Liver (tissue), 9 donors: ENCODE results near the gene FURIN. TPM values are rescaled to one million over a fixed set of nuclear protein-coding genes. Genes with fewer than 3 reads are reported as not detected.

Experiments
- DNase-seq: peaks from one replicate; pipeline ENCODE4 v3.0.0-alpha.2; 2017; ENCODE audit warnings: low spot score
- H3K27ac ChIP-seq, 2 donors: one replicate each; pipeline ENCODE4 v1.7.0; 2013; ENCODE audit warnings: inconsistent platforms in 2 of 2, low read length in 2 of 2, control low read depth in 1 of 2, low read depth in 1 of 2, mild to moderate bottlenecking in 1 of 2
- H3K27me3 ChIP-seq, 4 donors: one replicate each; pipeline versions ENCODE4 v1.6.1 to v1.7.0; 2013; ENCODE audit warnings: low read length in 3 of 4, inconsistent platforms in 1 of 4, mild to moderate bottlenecking in 1 of 4, moderate library complexity in 1 of 4; ENCODE audit not compliant: control insufficient read depth in 4 of 4, insufficient read depth in 4 of 4
- H3K36me3 ChIP-seq, 4 donors: one replicate each; pipeline versions ENCODE4 v1.6.1 to v1.7.0; 2013; ENCODE audit warnings: low read length in 3 of 4, mild to moderate bottlenecking in 3 of 4, low read depth in 1 of 4, moderate library complexity in 1 of 4; ENCODE audit not compliant: control insufficient read depth in 4 of 4, insufficient read depth in 3 of 4
- H3K4me1 ChIP-seq, 4 donors: one replicate each; pipeline versions ENCODE4 v1.6.1 to v1.7.0; 2013; ENCODE audit warnings: low read length in 3 of 4, mild to moderate bottlenecking in 3 of 4, moderate library complexity in 1 of 4; ENCODE audit not compliant: control insufficient read depth in 4 of 4, insufficient read depth in 4 of 4
- H3K4me3 ChIP-seq, 3 donors: one replicate each; pipeline versions ENCODE4 v1.6.1 to v1.7.0; 2013; ENCODE audit warnings: low read length in 3 of 3, control low read depth in 1 of 3, low read depth in 1 of 3, mild to moderate bottlenecking in 1 of 3
- H3K9ac ChIP-seq, 2 donors: one replicate each; pipeline ENCODE4 v1.7.0; 2013; ENCODE audit warnings: low read length in 2 of 2, mild to moderate bottlenecking in 2 of 2, moderate library complexity in 2 of 2, control low read depth in 1 of 2, low read depth in 1 of 2
- H3K9me3 ChIP-seq, 4 donors: one replicate each; pipeline versions ENCODE4 v1.6.1 to v1.7.0; 2013; ENCODE audit warnings: low read length in 3 of 4; ENCODE audit not compliant: control insufficient read depth in 4 of 4
- EGR1 ChIP-seq, 2 donors: IDR thresholded peaks; 2 replicates each; pipeline ENCODE4 v1.6.1; 2016 to 2018; ENCODE audit warnings: antibody characterized with exemption in 2 of 2, low read depth in 2 of 2
- FOXA1 ChIP-seq: IDR thresholded peaks from 2 replicates; pipeline ENCODE4 v1.6.1; 2016; ENCODE audit warnings: antibody characterized with exemption
- FOXA2 ChIP-seq: IDR thresholded peaks from 2 replicates; pipeline ENCODE4 v1.6.1; 2016; ENCODE audit warnings: antibody characterized with exemption
- GABPA ChIP-seq, 2 donors: IDR thresholded peaks in 1 of 2; conservative IDR thresholded peaks in 1 of 2; 2 replicates each; pipeline ENCODE4 v1.6.1; 2016; ENCODE audit warnings: antibody characterized with exemption in 2 of 2, mild to moderate bottlenecking in 1 of 2, moderate library complexity in 1 of 2
- HNF4A ChIP-seq, 2 donors: conservative IDR thresholded peaks; 2 replicates each; pipeline ENCODE4 v1.6.1; 2016; ENCODE audit warnings: antibody characterized with exemption in 2 of 2, mild to moderate bottlenecking in 2 of 2
- JUND ChIP-seq, 2 donors: IDR thresholded peaks; 2 replicates each; pipeline ENCODE4 v1.6.1; 2016; ENCODE audit warnings: antibody characterized with exemption in 2 of 2
- RAD21 ChIP-seq, 2 donors: IDR thresholded peaks; 2 replicates each; pipeline ENCODE4 v1.6.1; 2016; ENCODE audit warnings: antibody characterized with exemption in 2 of 2, mild to moderate bottlenecking in 2 of 2
- REST ChIP-seq: IDR thresholded peaks from 2 replicates; pipeline ENCODE4 v1.6.1; 2016; ENCODE audit warnings: antibody characterized with exemption, mild to moderate bottlenecking
- RXRA ChIP-seq, 2 donors: IDR thresholded peaks; 2 replicates each; pipeline ENCODE4 v1.6.1; 2017 to 2018; ENCODE audit warnings: antibody characterized with exemption in 2 of 2, mild to moderate bottlenecking in 1 of 2
- SP1 ChIP-seq: IDR thresholded peaks from 2 replicates; pipeline ENCODE4 v1.6.1; 2018; ENCODE audit warnings: antibody characterized with exemption, mild to moderate bottlenecking
- TAF1 ChIP-seq: conservative IDR thresholded peaks from 2 replicates; pipeline ENCODE4 v1.6.1; 2016; ENCODE audit warnings: antibody characterized with exemption, mild to moderate bottlenecking
- YY1 ChIP-seq: IDR thresholded peaks from 2 replicates; pipeline ENCODE4 v1.6.1; 2016; ENCODE audit warnings: antibody characterized with exemption, mild to moderate bottlenecking
- ZBTB33 ChIP-seq: IDR thresholded peaks from 2 replicates; pipeline ENCODE4 v1.6.1; 2016; ENCODE audit warnings: antibody characterized with exemption
- WGBS: extraction: QIAGEN DNeasy Blood & Tissue Kit; methylation state at CpG from one replicate; pipeline ENCODE4 v1.1.7; 2013; 5-methylcytosine and 5-hydroxymethylcytosine counted together
- polyA plus RNA-seq, 2 donors: library from polyadenylated mRNA; stranded (reverse) in 1 of 2; unstranded in 1 of 2; fragments of 200-250 nt in 1 of 2; fragments of >200 nt in 1 of 2; fragmentation: Nextera tagmentation in 1 of 2; extraction: Ambion mirVana in 1 of 2; gene quantifications; one replicate each; pipeline versions ENCODE4 v1.2.1 to v1.2.3, GENCODE V29; 2013 to 2015
- total RNA-seq, 2 donors: library from RNA; depleted of rRNA; stranded (reverse); fragments of >200 nt; gene quantifications; one replicate each; pipeline ENCODE4 v1.2.3, GENCODE V29; 2014
- TF ChIP-seq, protein P1 (sequence below): fragments of 150-350 bp; IDR thresholded peaks from 2 replicates; pipeline ENCODE4 v1.5.1; 2017; ENCODE audit warnings: improper control_type of control experiment, low read depth, low read length; ENCODE audit not compliant: missing input control
- TF ChIP-seq, protein P2 (sequence below): IDR thresholded peaks from 2 replicates; pipeline ENCODE4 v1.6.1; 2016; ENCODE audit warnings: antibody characterized with exemption
- donor health status: healthy.
- donor health status: healthy.
- donor health status: healthy.
- donor health status: healthy.
- donor health status: healthy.

The FURIN gene
- total RNA-seq (100 to 1,000 TPM; 124 to 204 TPM), polyA plus RNA-seq (100 to 1,000 TPM; 102 to 258 TPM)

- no peaks in the 10 kb centered on the region for H3K36me3 ChIP-seq
- DNase-seq = no peak
- H3K9me3 ChIP-seq = no peaks in the 10 kb centered on the region
- no peak within 1 kb of the TSS for H3K4me3 ChIP-seq
- WGBS = 87% methylated on average over 6 of the region's 6 CpGs
- H3K4me1 ChIP-seq = peaks cover 15 to 55% (median 38%) of the 10 kb centered on the region in 4 donors
- peak within 1 kb of the TSS in 1 of 2 donors; percentile 18 for H3K9ac ChIP-seq
- H3K27ac ChIP-seq = peak within 1 kb of the TSS; percentile 88 to 90
- TF ChIP-seq GABPA (IDR thresholded peaks at IDR 0.05 in 1 of 2, conservative IDR thresholded peaks at IDR 0.05 in 1 of 2) = no peak
- TF ChIP-seq JUND (IDR thresholded peaks at IDR 0.05) = no peak
- no peak for TF ChIP-seq ZBTB33
- no peak for TF ChIP-seq REST
- no peak for TF ChIP-seq EGR1 (IDR thresholded peaks at IDR 0.05; ENCODE audit: low read depth in 2 of 2)
- TF ChIP-seq HNF4A (conservative IDR thresholded peaks at IDR 0.05) = no peak
- TF ChIP-seq RAD21 (IDR thresholded peaks at IDR 0.05) = no peak
- no peak for TF ChIP-seq YY1
- TF ChIP-seq, protein P1, sequence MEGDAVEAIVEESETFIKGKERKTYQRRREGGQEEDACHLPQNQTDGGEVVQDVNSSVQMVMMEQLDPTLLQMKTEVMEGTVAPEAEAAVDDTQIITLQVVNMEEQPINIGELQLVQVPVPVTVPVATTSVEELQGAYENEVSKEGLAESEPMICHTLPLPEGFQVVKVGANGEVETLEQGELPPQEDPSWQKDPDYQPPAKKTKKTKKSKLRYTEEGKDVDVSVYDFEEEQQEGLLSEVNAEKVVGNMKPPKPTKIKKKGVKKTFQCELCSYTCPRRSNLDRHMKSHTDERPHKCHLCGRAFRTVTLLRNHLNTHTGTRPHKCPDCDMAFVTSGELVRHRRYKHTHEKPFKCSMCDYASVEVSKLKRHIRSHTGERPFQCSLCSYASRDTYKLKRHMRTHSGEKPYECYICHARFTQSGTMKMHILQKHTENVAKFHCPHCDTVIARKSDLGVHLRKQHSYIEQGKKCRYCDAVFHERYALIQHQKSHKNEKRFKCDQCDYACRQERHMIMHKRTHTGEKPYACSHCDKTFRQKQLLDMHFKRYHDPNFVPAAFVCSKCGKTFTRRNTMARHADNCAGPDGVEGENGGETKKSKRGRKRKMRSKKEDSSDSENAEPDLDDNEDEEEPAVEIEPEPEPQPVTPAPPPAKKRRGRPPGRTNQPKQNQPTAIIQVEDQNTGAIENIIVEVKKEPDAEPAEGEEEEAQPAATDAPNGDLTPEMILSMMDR = no peak
- TF ChIP-seq FOXA1 = no peak
- TF ChIP-seq TAF1 = no peak
- TF ChIP-seq RXRA (IDR thresholded peaks at IDR 0.05) = no peak
- H3K27me3 ChIP-seq = no peaks in the 10 kb centered on the region
Observed at GRCh38 chr15:90868261-90868689, at the start of gene FURIN. Gene FURIN (plus strand): TSS chr15:90868588. CDS start chr15:90875741, 7,153 bp downstream.

DNA sequence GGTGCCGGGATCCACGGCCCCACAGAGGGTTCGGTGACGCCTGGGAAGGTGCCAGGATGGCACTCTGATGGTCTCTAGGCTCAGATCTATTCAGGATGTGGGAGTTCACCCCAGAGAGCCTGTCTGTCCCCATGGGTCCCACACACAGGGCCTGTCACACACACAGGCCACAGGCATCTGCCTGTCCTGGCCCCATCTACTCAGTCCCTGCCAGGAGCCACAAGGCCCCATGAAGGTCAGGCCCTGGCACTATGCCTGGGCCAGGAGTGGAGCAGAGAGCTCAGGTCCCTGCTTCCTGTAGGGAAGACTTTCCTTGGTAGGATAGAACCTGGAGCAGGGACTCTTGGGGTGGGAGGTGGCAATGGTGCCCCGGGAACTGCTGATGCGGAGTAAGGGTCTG lies 49.0 kb upstream of the FURIN start:
- H3K36me3 ChIP-seq = no peaks in the 10 kb centered on the region
- H3K4me1 ChIP-seq = no peaks in the 10 kb centered on the region
- no peak overlapping the region for H3K9ac ChIP-seq
- no peak overlapping the region for H3K27ac ChIP-seq
- WGBS = 96% methylated on average over 6 of the region's 6 CpGs
- H3K4me3 ChIP-seq = no peak overlapping the region
- TF ChIP-seq TAF1 (no peak), SP1 (no peak), FOXA2 (no peak), REST (no peak)
- TF ChIP-seq, protein P2, sequence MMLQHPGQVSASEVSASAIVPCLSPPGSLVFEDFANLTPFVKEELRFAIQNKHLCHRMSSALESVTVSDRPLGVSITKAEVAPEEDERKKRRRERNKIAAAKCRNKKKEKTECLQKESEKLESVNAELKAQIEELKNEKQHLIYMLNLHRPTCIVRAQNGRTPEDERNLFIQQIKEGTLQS = no peak
- TF ChIP-seq, protein P1 = no peak
- no peak for DNase-seq
- no peaks in the 10 kb centered on the region for H3K9me3 ChIP-seq
- no peaks in the 10 kb centered on the region for H3K27me3 ChIP-seq
